ENCODE measurements around the gene BMPR2. TPM values are rescaled to one million over a fixed set of nuclear protein-coding genes. Genes with fewer than 3 reads are reported as not detected.

Gene BMPR2
- polyA plus RNA-seq, 1 donor (not counting 4 experiments of a cell fraction or from before 2014, with no cell fraction given): 31.9 TPM

- DNase-seq (ENCODE audit: low read depth, low spot score): no peak
- H3K79me2 ChIP-seq (ENCODE audit: control insufficient read depth, insufficient read depth, low read length): peaks cover 6% of the 10 kb centered on the region
- H3K9ac ChIP-seq (ENCODE audit: control insufficient read depth, extremely low read depth, insufficient read depth, low read length): no peak overlapping the region
- no peaks in the 10 kb centered on the region for H3K9me1 ChIP-seq (ENCODE audit: control insufficient read depth, extremely low read depth, insufficient read depth, low read length)
- dilution Hi-C loops (cut with MboI; ENCODE audit: extremely low pct_ligation_motif_present, low sequenced_read_pairs): no loop called here
- no peaks in the 10 kb centered on the region for H3K36me3 ChIP-seq (ENCODE audit: control insufficient read depth in 2 of 2, extremely low read depth in 1 of 2, insufficient read depth in 2 of 2, low read length in 2 of 2)
- H3K4me1 ChIP-seq (ENCODE audit: control insufficient read depth, extremely low read depth, insufficient read depth, low read length): no peaks in the 10 kb centered on the region
- TF ChIP-seq EZH2 (IDR thresholded peaks at IDR 0.05; ENCODE audit: low read length) (no peak), CTCF (optimal IDR thresholded peaks at IDR 0.05 in 1 of 3, IDR thresholded peaks at IDR 0.05 in 1 of 3, conservative IDR thresholded peaks at IDR 0.05 in 1 of 3; ENCODE audit: extremely low read depth in 1 of 3, insufficient read depth in 2 of 3, low read length in 3 of 3) (no peak)
- no peaks in the 10 kb centered on the region for H3K27me3 ChIP-seq (ENCODE audit: control insufficient read depth, extremely low read depth, insufficient read depth, low read length)
- H3K4me2 ChIP-seq (ENCODE audit: control insufficient read depth, extremely low read depth, insufficient read depth, low read depth, low read length): no peak overlapping the region
- no peak overlapping the region for H2AFZ ChIP-seq (ENCODE audit: control insufficient read depth, low read length)
- no peak for FAIRE-seq
- H3K27ac ChIP-seq (ENCODE audit: control insufficient read depth, insufficient read depth, low read length): no peak overlapping the region
- H4K20me1 ChIP-seq (ENCODE audit: control insufficient read depth, extremely low read depth, insufficient read depth, low read length): no peaks in the 10 kb centered on the region
- H3K9me3 ChIP-seq (ENCODE audit: control insufficient read depth, low read depth, low read length): no peaks in the 10 kb centered on the region
- no peak overlapping the region for H3K4me3 ChIP-seq (ENCODE audit: control insufficient read depth in 2 of 3, extremely low read depth in 1 of 3, insufficient read depth in 2 of 3, low read depth in 1 of 3, low read length in 3 of 3)
Measured at GRCh38 chr2:202454536-202454935, 78.4 kb downstream of the BMPR2 start.

- TF ChIP-seq EZH2 (IDR thresholded peaks at IDR 0.05; ENCODE audit: low read length) (no peak), CTCF (optimal IDR thresholded peaks at IDR 0.05 in 1 of 3, IDR thresholded peaks at IDR 0.05 in 1 of 3, conservative IDR thresholded peaks at IDR 0.05 in 1 of 3; ENCODE audit: extremely low read depth in 1 of 3, insufficient read depth in 2 of 3, low read length in 3 of 3) (no peak)
- no peaks in the 10 kb centered on the region for H4K20me1 ChIP-seq (ENCODE audit: control insufficient read depth, extremely low read depth, insufficient read depth, low read length)
- H3K27ac ChIP-seq (ENCODE audit: control insufficient read depth, insufficient read depth, low read length): no peak overlapping the region
- H3K36me3 ChIP-seq (ENCODE audit: control insufficient read depth in 2 of 2, extremely low read depth in 1 of 2, insufficient read depth in 2 of 2, low read length in 2 of 2): no peaks in the 10 kb centered on the region
- peaks cover 2% of the 10 kb centered on the region for H3K79me2 ChIP-seq (ENCODE audit: control insufficient read depth, insufficient read depth, low read length)
- H3K9me3 ChIP-seq (ENCODE audit: control insufficient read depth, low read depth, low read length): no peaks in the 10 kb centered on the region
- FAIRE-seq (no peak), DNase-seq (ENCODE audit: low read depth, low spot score) (no peak)
- no peak overlapping the region for H3K4me2 ChIP-seq (ENCODE audit: control insufficient read depth, extremely low read depth, insufficient read depth, low read depth, low read length)
- H3K4me3 ChIP-seq (ENCODE audit: control insufficient read depth in 2 of 3, extremely low read depth in 1 of 3, insufficient read depth in 2 of 3, low read depth in 1 of 3, low read length in 3 of 3): no peak overlapping the region
- H3K9me1 ChIP-seq (ENCODE audit: control insufficient read depth, extremely low read depth, insufficient read depth, low read length): no peaks in the 10 kb centered on the region
- H3K9ac ChIP-seq (ENCODE audit: control insufficient read depth, extremely low read depth, insufficient read depth, low read length): no peak overlapping the region
- H3K4me1 ChIP-seq (ENCODE audit: control insufficient read depth, extremely low read depth, insufficient read depth, low read length): no peaks in the 10 kb centered on the region
- no peaks in the 10 kb centered on the region for H3K27me3 ChIP-seq (ENCODE audit: control insufficient read depth, extremely low read depth, insufficient read depth, low read length)
- H2AFZ ChIP-seq (ENCODE audit: control insufficient read depth, low read length): no peak overlapping the region
- dilution Hi-C loops (cut with MboI; ENCODE audit: extremely low pct_ligation_motif_present, low sequenced_read_pairs): no loop called here
Measured at GRCh38 chr2:202455114-202455513, 79.0 kb downstream of the BMPR2 start.

Data from keratinocyte (primary cell).